H1 (cell line): ENCODE measurements around the gene UBR2. TPM values are rescaled to one million over a fixed set of nuclear protein-coding genes. Genes with fewer than 3 reads are reported as not detected.

Source experiments
- ASH2L ChIP-seq: fragments of 200-600, 300-600 bp; sonication (generic); IDR thresholded peaks from one replicate; pipeline ENCODE4 v1.7.1; 2017; ENCODE audit warnings: low read length
- CTBP2 ChIP-seq: IDR thresholded peaks from 2 replicates; pipeline ENCODE4 v1.7.0; 2011; ENCODE audit warnings: borderline replicate concordance, mild to moderate bottlenecking, moderate library complexity, mixed read lengths, low read length; ENCODE audit not compliant: insufficient read depth, insufficient read length
- RFX5 ChIP-seq: IDR thresholded peaks from 2 replicates; pipeline ENCODE4 v1.6.1; 2011; ENCODE audit warnings: low read depth, low read length, improper control_type of control experiment, borderline replicate concordance
- polyA plus RNA-seq, 7 experiments: library from polyadenylated mRNA; depleted of rRNA in 3 of 7; stranded (reverse) in 5 of 7; unstranded in 2 of 7; fragments of >200 nt in 5 of 7; fragments of 200-250 nt in 2 of 7; gene quantifications; 1 replicate in 5 of 7; 2 replicates in 1 of 7; 4 replicates in 1 of 7; pipeline versions ENCODE4 v1.2.1 to v1.2.3, GENCODE V29; 2011 to 2013; ENCODE audit warnings: missing spikeins in 2 of 7, mixed read lengths in 2 of 7
- total RNA-seq: library from RNA; stranded (reverse); fragmentation: NEBNext Ultra II Directional; extraction: Animal tissue kit (Norgen Biotek cat#: 25700); gene quantifications from 2 replicates; pipeline ENCODE4 v1.2.1, GENCODE V29; 2021
- TF ChIP-seq, protein P1 (sequence below): fragments of 300-600 bp; sonication (generic); IDR thresholded peaks from 2 replicates; pipeline ENCODE4 v1.7.1; 2012; ENCODE audit warnings: low read length, moderate library complexity, mild to moderate bottlenecking, inconsistent platforms; ENCODE audit not compliant: insufficient replicate concordance

The UBR2 gene
- total and polyA plus RNA-seq, 2 of the 8 experiments (the other 6 are each of a cell fraction or from before 2014, with no cell fraction given) = 6.5 to 19.5 TPM

DNA sequence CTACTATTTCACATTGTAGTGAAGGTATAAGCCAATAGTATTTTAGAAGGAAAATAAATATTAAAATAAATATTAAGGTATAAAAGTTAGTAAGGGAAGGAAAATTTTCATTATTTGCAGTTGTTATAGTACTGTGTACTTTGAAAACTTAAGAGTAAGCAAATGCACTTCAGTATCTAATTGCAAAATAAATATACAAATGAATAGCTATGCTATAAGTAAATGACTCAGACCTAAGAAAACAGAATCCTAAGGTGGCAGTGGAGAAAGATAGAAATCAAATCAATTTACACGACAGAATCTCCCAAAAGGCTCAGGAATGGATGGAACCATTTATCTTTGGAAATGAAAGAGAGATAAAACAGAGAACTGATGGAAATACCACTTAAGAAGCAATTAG is 24.7 kb upstream of the UBR2 start (continued):
- TF ChIP-seq, protein P1, sequence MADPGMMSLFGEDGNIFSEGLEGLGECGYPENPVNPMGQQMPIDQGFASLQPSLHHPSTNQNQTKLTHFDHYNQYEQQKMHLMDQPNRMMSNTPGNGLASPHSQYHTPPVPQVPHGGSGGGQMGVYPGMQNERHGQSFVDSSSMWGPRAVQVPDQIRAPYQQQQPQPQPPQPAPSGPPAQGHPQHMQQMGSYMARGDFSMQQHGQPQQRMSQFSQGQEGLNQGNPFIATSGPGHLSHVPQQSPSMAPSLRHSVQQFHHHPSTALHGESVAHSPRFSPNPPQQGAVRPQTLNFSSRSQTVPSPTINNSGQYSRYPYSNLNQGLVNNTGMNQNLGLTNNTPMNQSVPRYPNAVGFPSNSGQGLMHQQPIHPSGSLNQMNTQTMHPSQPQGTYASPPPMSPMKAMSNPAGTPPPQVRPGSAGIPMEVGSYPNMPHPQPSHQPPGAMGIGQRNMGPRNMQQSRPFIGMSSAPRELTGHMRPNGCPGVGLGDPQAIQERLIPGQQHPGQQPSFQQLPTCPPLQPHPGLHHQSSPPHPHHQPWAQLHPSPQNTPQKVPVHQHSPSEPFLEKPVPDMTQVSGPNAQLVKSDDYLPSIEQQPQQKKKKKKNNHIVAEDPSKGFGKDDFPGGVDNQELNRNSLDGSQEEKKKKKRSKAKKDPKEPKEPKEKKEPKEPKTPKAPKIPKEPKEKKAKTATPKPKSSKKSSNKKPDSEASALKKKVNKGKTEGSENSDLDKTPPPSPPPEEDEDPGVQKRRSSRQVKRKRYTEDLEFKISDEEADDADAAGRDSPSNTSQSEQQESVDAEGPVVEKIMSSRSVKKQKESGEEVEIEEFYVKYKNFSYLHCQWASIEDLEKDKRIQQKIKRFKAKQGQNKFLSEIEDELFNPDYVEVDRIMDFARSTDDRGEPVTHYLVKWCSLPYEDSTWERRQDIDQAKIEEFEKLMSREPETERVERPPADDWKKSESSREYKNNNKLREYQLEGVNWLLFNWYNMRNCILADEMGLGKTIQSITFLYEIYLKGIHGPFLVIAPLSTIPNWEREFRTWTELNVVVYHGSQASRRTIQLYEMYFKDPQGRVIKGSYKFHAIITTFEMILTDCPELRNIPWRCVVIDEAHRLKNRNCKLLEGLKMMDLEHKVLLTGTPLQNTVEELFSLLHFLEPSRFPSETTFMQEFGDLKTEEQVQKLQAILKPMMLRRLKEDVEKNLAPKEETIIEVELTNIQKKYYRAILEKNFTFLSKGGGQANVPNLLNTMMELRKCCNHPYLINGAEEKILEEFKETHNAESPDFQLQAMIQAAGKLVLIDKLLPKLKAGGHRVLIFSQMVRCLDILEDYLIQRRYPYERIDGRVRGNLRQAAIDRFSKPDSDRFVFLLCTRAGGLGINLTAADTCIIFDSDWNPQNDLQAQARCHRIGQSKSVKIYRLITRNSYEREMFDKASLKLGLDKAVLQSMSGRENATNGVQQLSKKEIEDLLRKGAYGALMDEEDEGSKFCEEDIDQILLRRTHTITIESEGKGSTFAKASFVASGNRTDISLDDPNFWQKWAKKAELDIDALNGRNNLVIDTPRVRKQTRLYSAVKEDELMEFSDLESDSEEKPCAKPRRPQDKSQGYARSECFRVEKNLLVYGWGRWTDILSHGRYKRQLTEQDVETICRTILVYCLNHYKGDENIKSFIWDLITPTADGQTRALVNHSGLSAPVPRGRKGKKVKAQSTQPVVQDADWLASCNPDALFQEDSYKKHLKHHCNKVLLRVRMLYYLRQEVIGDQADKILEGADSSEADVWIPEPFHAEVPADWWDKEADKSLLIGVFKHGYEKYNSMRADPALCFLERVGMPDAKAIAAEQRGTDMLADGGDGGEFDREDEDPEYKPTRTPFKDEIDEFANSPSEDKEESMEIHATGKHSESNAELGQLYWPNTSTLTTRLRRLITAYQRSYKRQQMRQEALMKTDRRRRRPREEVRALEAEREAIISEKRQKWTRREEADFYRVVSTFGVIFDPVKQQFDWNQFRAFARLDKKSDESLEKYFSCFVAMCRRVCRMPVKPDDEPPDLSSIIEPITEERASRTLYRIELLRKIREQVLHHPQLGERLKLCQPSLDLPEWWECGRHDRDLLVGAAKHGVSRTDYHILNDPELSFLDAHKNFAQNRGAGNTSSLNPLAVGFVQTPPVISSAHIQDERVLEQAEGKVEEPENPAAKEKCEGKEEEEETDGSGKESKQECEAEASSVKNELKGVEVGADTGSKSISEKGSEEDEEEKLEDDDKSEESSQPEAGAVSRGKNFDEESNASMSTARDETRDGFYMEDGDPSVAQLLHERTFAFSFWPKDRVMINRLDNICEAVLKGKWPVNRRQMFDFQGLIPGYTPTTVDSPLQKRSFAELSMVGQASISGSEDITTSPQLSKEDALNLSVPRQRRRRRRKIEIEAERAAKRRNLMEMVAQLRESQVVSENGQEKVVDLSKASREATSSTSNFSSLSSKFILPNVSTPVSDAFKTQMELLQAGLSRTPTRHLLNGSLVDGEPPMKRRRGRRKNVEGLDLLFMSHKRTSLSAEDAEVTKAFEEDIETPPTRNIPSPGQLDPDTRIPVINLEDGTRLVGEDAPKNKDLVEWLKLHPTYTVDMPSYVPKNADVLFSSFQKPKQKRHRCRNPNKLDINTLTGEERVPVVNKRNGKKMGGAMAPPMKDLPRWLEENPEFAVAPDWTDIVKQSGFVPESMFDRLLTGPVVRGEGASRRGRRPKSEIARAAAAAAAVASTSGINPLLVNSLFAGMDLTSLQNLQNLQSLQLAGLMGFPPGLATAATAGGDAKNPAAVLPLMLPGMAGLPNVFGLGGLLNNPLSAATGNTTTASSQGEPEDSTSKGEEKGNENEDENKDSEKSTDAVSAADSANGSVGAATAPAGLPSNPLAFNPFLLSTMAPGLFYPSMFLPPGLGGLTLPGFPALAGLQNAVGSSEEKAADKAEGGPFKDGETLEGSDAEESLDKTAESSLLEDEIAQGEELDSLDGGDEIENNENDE = no peak
- TF ChIP-seq CTBP2 (no peak), ASH2L (no peak), RFX5 (no peak)
